WTC11 (cell line): ENCODE data around the gene RHOH. TPM values are rescaled to one million over a fixed set of nuclear protein-coding genes. Genes with fewer than 3 reads are reported as not detected.

Source experiments
- ATAC-seq: fragments of 200-7000 bp; cut with Tn5 transposase; 2 replicates; pipeline ENCODE4 v1.10.0; 2021; ENCODE audit warnings: mild to moderate bottlenecking, moderate library complexity
- CTCF ChIA-PET: fragments of 300-600 bp; sonication (Branson Sonifier 250); formaldehyde crosslinking; loops from one replicate; lab custom pipeline; 2021; ENCODE audit warnings: antibody characterized with exemption; lab: Charles Lee
- POLR2A ChIA-PET: fragments of 350-600 bp; sonication (Branson Sonifier 250); formaldehyde crosslinking; loops from one replicate; lab custom pipeline; 2021; ENCODE audit warnings: antibody characterized with exemption; lab: Charles Lee
- DNase-seq: peaks from one replicate; pipeline ENCODE4 v3.0.0; 2021; ENCODE audit warnings: low spot score
- H3K27ac Mint-ChIP-seq: 2 replicates; pipeline ENCODE4 v1.8.0; 2021; ENCODE audit warnings: mixed read lengths
- H3K27me3 Mint-ChIP-seq: 2 replicates; pipeline ENCODE4 v1.8.0; 2021; ENCODE audit warnings: low read depth, mild to moderate bottlenecking, moderate library complexity, mixed read lengths
- H3K36me3 Mint-ChIP-seq: 2 replicates; pipeline ENCODE4 v1.8.0; 2021; ENCODE audit warnings: mixed read lengths
- H3K4me1 Mint-ChIP-seq: 2 replicates; pipeline ENCODE4 v1.8.0; 2022; ENCODE audit warnings: mixed read lengths
- H3K4me3 Mint-ChIP-seq: 2 replicates; pipeline ENCODE4 v1.8.0; 2021; ENCODE audit warnings: mild to moderate bottlenecking, moderate library complexity, mixed read lengths
- H3K9me3 Mint-ChIP-seq: 2 replicates; pipeline ENCODE4 v1.8.0; 2021; ENCODE audit warnings: mixed read lengths
- GABPB1 ChIP-seq: sonication (generic); formaldehyde crosslinking; IDR thresholded peaks from 2 replicates; pipeline ENCODE4 v1.8.1; 2023; ENCODE audit warnings: mild to moderate bottlenecking, missing genetic modification reagents
- IRF2 ChIP-seq: sonication (generic); formaldehyde crosslinking; IDR thresholded peaks from 2 replicates; pipeline ENCODE4 v1.8.0; 2022; ENCODE audit warnings: low read depth, missing genetic modification reagents, borderline replicate concordance
- NR3C1 ChIP-seq: sonication (generic); formaldehyde crosslinking; conservative IDR thresholded peaks from 2 replicates; pipeline ENCODE4 v1.8.1; 2023; ENCODE audit warnings: low read depth, mild to moderate bottlenecking, missing genetic modification reagents
- PREB ChIP-seq: sonication (generic); formaldehyde crosslinking; IDR thresholded peaks from 2 replicates; pipeline ENCODE4 v1.8.1; 2022; ENCODE audit warnings: mild to moderate bottlenecking, missing genetic modification reagents, moderate library complexity, borderline replicate concordance
- TCF7 ChIP-seq: sonication (generic); formaldehyde crosslinking; IDR thresholded peaks from 2 replicates; pipeline ENCODE4 v1.8.0; 2022; ENCODE audit warnings: mild to moderate bottlenecking, low read depth, missing genetic modification reagents, moderate library complexity
- TEAD1 ChIP-seq: sonication (generic); formaldehyde crosslinking; IDR thresholded peaks from 2 replicates; pipeline ENCODE4 v1.8.0; 2022; ENCODE audit warnings: mild to moderate bottlenecking, missing genetic modification reagents
- ZNF281 ChIP-seq: sonication (generic); formaldehyde crosslinking; IDR thresholded peaks from 2 replicates; pipeline ENCODE4 v1.8.0; 2023; ENCODE audit warnings: mild to moderate bottlenecking, missing genetic modification reagents
- ZNF396 ChIP-seq: fragments of 250-450 bp; sonication (Bioruptor Pico); IDR thresholded peaks from 2 replicates; pipeline ENCODE4 v1.8.0; 2021; ENCODE audit warnings: mild to moderate bottlenecking, moderate library complexity, borderline replicate concordance
- ZNF532 ChIP-seq: fragments of 250-450 bp; sonication (Bioruptor Pico); IDR thresholded peaks from 2 replicates; pipeline ENCODE4 v1.9.0; 2021; ENCODE audit warnings: mild to moderate bottlenecking, borderline replicate concordance
- ZNF671 ChIP-seq: fragments of 250-450 bp; sonication (Bioruptor Pico); IDR thresholded peaks from 2 replicates; pipeline ENCODE4 v1.8.0; 2021; ENCODE audit warnings: mild to moderate bottlenecking
- total RNA-seq: library from RNA; stranded (reverse); gene quantifications from 3 replicates; pipeline ENCODE4 v1.2.3, GENCODE V29; 2021
- TF ChIP-seq, protein P1 (sequence below): fragments of 250-450 bp; sonication (Bioruptor Pico); IDR thresholded peaks from 2 replicates; pipeline ENCODE4 v2.1.2; 2022; ENCODE audit warnings: mild to moderate bottlenecking, moderate library complexity
- TF ChIP-seq, protein P2 (sequence below): sonication (generic); formaldehyde crosslinking; IDR thresholded peaks from 2 replicates; pipeline ENCODE4 v1.8.1; 2023; ENCODE audit warnings: mild to moderate bottlenecking, missing genetic modification reagents
- TF ChIP-seq, protein P3 (sequence below): sonication (generic); formaldehyde crosslinking; IDR thresholded peaks from 2 replicates; pipeline ENCODE4 v1.8.0; 2022; ENCODE audit warnings: mild to moderate bottlenecking, missing genetic modification reagents
- TF ChIP-seq, protein P4 (sequence below): fragments of 250-450 bp; sonication (Bioruptor Pico); conservative IDR thresholded peaks from 2 replicates; pipeline ENCODE4 v1.9.0; 2021; ENCODE audit warnings: mild to moderate bottlenecking

RHOH gene
- total RNA-seq, 1 experiment from 2014 or later: 8.7 TPM

GRCh38 chr4:40227284-40227683 lies 30.5 kb downstream of the RHOH start:
- no peak overlapping the region for H3K27ac Mint-ChIP-seq
- TF ChIP-seq TEAD1 (CRISPR knock-in tag) (no peak), ZNF671 (no peak), PREB (no peak), TCF7 (no peak), ZNF532 (CRISPR knock-in tag) (no peak), IRF2 (CRISPR knock-in tag) (no peak), NR3C1 (CRISPR knock-in tag) (no peak), GABPB1 (CRISPR knock-in tag) (no peak), ZNF281 (CRISPR knock-in tag) (no peak), ZNF396 (no peak)
- TF ChIP-seq, protein P1, sequence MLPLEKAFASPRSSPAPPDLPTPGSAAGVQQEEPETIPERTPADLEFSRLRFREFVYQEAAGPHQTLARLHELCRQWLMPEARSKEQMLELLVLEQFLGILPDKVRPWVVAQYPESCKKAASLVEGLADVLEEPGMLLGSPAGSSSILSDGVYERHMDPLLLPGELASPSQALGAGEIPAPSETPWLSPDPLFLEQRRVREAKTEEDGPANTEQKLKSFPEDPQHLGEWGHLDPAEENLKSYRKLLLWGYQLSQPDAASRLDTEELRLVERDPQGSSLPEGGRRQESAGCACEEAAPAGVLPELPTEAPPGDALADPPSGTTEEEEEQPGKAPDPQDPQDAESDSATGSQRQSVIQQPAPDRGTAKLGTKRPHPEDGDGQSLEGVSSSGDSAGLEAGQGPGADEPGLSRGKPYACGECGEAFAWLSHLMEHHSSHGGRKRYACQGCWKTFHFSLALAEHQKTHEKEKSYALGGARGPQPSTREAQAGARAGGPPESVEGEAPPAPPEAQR (CRISPR knock-in tag): no peak
- TF ChIP-seq, protein P2, sequence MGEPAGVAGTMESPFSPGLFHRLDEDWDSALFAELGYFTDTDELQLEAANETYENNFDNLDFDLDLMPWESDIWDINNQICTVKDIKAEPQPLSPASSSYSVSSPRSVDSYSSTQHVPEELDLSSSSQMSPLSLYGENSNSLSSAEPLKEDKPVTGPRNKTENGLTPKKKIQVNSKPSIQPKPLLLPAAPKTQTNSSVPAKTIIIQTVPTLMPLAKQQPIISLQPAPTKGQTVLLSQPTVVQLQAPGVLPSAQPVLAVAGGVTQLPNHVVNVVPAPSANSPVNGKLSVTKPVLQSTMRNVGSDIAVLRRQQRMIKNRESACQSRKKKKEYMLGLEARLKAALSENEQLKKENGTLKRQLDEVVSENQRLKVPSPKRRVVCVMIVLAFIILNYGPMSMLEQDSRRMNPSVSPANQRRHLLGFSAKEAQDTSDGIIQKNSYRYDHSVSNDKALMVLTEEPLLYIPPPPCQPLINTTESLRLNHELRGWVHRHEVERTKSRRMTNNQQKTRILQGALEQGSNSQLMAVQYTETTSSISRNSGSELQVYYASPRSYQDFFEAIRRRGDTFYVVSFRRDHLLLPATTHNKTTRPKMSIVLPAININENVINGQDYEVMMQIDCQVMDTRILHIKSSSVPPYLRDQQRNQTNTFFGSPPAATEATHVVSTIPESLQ (CRISPR knock-in tag): no peak
- TF ChIP-seq, protein P3, sequence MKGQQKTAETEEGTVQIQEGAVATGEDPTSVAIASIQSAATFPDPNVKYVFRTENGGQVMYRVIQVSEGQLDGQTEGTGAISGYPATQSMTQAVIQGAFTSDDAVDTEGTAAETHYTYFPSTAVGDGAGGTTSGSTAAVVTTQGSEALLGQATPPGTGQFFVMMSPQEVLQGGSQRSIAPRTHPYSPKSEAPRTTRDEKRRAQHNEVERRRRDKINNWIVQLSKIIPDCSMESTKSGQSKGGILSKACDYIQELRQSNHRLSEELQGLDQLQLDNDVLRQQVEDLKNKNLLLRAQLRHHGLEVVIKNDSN: no peak
- TF ChIP-seq, protein P4, sequence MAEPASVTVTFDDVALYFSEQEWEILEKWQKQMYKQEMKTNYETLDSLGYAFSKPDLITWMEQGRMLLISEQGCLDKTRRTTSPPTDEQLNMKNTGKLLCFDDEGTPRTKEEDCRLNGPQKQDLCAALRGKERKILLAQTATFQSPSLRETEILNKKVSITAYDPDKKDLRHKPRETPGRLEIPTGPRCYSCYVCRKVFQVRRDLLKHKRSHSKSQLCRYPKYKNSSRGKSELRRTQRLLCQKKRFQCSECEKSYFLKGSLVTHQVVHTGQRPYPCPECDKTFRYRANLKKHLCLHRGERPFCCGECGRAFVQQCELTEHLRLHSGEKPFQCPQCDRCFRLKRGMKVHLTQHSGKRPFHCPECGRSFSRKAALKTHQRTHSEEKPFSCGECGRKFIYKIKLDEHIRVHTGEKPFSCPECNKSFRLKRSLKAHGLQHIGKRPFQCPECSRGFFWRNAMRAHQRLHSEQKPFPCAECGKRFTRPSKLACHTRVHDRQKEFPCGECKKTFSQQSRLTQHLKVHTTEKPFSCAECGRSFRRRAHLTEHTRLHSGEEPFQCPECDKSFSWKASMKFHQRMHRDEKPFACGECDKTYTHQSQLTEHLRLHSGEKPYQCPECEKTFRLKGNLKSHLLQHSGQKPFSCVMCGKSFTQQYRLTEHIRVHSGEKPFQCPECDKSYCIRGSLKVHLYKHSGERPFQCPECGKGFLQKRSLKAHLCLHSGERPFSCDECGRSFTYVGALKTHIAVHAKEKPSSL (CRISPR knock-in tag): no peak
- TF ChIP-seq, all 79 proteins: peak for 0
- Mint-ChIP-seq H3K9me3 (peaks cover 7% of the 10 kb centered on the region), H3K4me1 (peaks cover 24% of the 10 kb centered on the region), H3K4me3 (no peak overlapping the region), H3K36me3 (peaks cover 5% of the 10 kb centered on the region), H3K27me3 (no peaks in the 10 kb centered on the region)
- ChIA-PET POLR2A (no interaction called here), CTCF (interaction anchor here (2.0 kb wide), 1 partner anchor 90 kb away, joined by 5 read pairs; no protein-coding TSS in a partner anchor)
- DNase-seq (no peak), ATAC-seq (no peak)
